Measurements from ENCODE around the gene UGT1A10.

GRCh38 chr2:233758849-233759248 is 122.6 kb downstream of the UGT1A10 start:
- TF ChIP-seq CTCF (IDR thresholded peaks at IDR 0.05) (no peak), EP300 (IDR thresholded peaks at IDR 0.05) (no peak), POLR2A (IDR thresholded peaks at IDR 0.05) (no peak)

Data from tibial nerve (tissue), 4 donors.